K562 (cell line): ENCODE results near the gene CNPY2. TPM values are rescaled to one million over a fixed set of nuclear protein-coding genes. Genes with fewer than 3 reads are reported as not detected.

Source experiments
- FOXA3 ChIP-seq, 2 experiments: fragments of 450-650 bp in 1 of 2; sonication (generic) in 1 of 2; formaldehyde crosslinking; IDR thresholded peaks in 1 of 2; conservative IDR thresholded peaks in 1 of 2; 2 replicates each; pipeline versions ENCODE4 v1.4.0 to v1.8.0; 2020 to 2022; ENCODE audit warnings: mild to moderate bottlenecking in 2 of 2, missing genetic modification reagents in 1 of 2
- GMEB1 ChIP-seq: fragments of 250-450 bp; sonication (Bioruptor Pico); IDR thresholded peaks from 2 replicates; pipeline ENCODE4 v1.4.0; 2020; ENCODE audit warnings: mild to moderate bottlenecking
- JUNB ChIP-seq: fragments of 450-650 bp; formaldehyde crosslinking; conservative IDR thresholded peaks from 2 replicates; pipeline ENCODE4 v1.4.0; 2020; ENCODE audit warnings: mild to moderate bottlenecking
- NFE2 ChIP-seq: IDR thresholded peaks from 2 replicates; pipeline ENCODE4 v1.6.1; 2014; ENCODE audit warnings: antibody characterized with exemption, low read depth
- NR0B1 ChIP-seq: fragments of 450-650 bp; IDR thresholded peaks from one replicate; pipeline ENCODE4 v1.6.1; 2018; ENCODE audit warnings: mild to moderate bottlenecking, moderate library complexity; ENCODE audit not compliant: partially characterized antibody
- PHB2 ChIP-seq: fragments of 450-650 bp; IDR thresholded peaks from 2 replicates; pipeline ENCODE4 v1.6.1; 2017; ENCODE audit warnings: low read depth
- RBM15 ChIP-seq: fragments of 200-400 bp; formaldehyde crosslinking; IDR thresholded peaks from 2 replicates; pipeline ENCODE4 v1.6.1; 2018; ENCODE audit warnings: mild to moderate bottlenecking, low read length, moderate library complexity; ENCODE audit not compliant: insufficient read depth
- SMAD2 ChIP-seq: fragments of 150-350 bp; IDR thresholded peaks from 2 replicates; pipeline ENCODE4 v1.6.1; 2014; ENCODE audit warnings: low read depth, mild to moderate bottlenecking, low read length
- SMARCA5 ChIP-seq: fragments of 450-650 bp; IDR thresholded peaks from 2 replicates; pipeline ENCODE4 v1.6.1; 2016
- TAF9B ChIP-seq: fragments of 450-650 bp; IDR thresholded peaks from 2 replicates; pipeline ENCODE4 v1.6.1; 2018; ENCODE audit warnings: mild to moderate bottlenecking; ENCODE audit not compliant: partially characterized antibody
- polyA plus RNA-seq, 8 experiments: library from polyadenylated mRNA; depleted of rRNA in 4 of 8; stranded (reverse) in 5 of 8; unstranded in 3 of 8; fragments of >200 nt; fragmentation: Nextera tagmentation in 2 of 8; fragmentation: Illumina TruSeq in 1 of 8; extraction: Ambion mirVana in 2 of 8; extraction: Trizol in 1 of 8; gene quantifications; 2 replicates each; pipeline versions ENCODE4 v1.2.1 to v1.2.3, GENCODE V29; 2011 to 2014; ENCODE audit warnings: inconsistent platforms in 1 of 8, missing spikeins in 1 of 8
- total RNA-seq, 7 experiments: library from RNA; depleted of rRNA in 6 of 7; stranded (reverse); fragments of >200 nt in 6 of 7; fragmentation: Illumina TruSeq in 2 of 7; extraction: Trizol in 2 of 7; gene quantifications; 2 replicates each; pipeline versions ENCODE4 v1.2.1 to v1.2.3, GENCODE V29; 2011 to 2021; ENCODE audit warnings: low replicate concordance in 1 of 7
- TF ChIP-seq, protein P1 (sequence below): fragments of 250-450 bp; sonication (Bioruptor Pico); IDR thresholded peaks from 2 replicates; pipeline ENCODE4 v1.8.0; 2022; ENCODE audit warnings: moderate library complexity, mild to moderate bottlenecking, inconsistent platforms
- TF ChIP-seq, protein P2 (sequence below): fragments of 250-450 bp; sonication (Bioruptor Pico); IDR thresholded peaks from 2 replicates; pipeline ENCODE4 v1.9.0; 2021; ENCODE audit warnings: mild to moderate bottlenecking, inconsistent platforms

CNPY2 gene
- total and polyA plus RNA-seq, 9 of the 15 experiments (the other 6 are each of a cell fraction or from before 2014, with no cell fraction given) = 33.8 to 190 (median 138) TPM

DNA sequence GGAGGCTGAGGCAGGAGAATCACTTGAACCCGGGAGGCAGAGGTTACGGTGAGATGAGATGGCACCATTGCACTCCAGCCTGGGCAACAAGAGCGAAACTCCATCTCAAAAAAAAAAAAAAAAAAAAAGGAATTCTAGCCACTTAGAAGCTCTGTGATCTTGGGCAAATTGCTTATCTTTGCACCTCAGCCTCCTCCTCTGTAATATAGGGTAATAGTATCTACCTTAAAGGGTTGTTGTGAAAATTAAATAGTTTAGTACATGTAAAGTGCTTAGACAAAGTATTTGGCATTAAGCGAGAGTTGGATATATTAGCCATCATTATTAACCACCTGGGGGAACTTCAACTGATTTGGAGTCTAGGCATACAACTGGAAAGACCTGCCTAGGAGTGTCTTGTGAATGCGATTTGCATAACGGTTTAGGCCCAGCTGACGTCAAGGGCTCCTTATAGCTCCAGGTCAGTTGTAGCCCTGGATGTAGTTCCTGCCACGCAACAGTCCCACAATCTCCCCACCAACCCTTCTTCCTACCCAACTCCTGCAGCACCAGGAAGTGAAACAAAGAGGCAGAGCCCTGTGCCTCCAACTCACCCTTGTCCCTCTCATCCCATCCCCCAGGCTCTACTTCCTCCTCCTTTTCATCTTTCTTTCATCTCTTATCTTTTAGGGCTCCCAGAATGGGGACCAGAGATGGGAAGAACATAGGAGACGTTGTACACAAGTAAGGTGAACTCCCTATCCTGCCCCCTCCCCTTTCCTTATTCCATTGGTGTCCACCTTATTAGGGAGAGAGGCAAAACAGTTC lies 20.8 kb upstream of the CNPY2 start (continued):
- TF ChIP-seq GMEB1 (CRISPR knock-in tag) (no peak), JUNB (CRISPR knock-in tag) (no peak), TAF9B (peak; percentile 84), RBM15 (no peak), PHB2 (no peak), SMAD2 (no peak), SMARCA5 (no peak), NFE2 (no peak), FOXA3 (CRISPR knock-in tag; conservative IDR thresholded peaks at IDR 0.05 in 1 of 2, IDR thresholded peaks at IDR 0.05 in 1 of 2) (0 out of 4 replicates have a peak, but pooled peaks of 1 of the 2 experiments have one; percentile 25), NR0B1 (no peak)
- TF ChIP-seq, protein P1, sequence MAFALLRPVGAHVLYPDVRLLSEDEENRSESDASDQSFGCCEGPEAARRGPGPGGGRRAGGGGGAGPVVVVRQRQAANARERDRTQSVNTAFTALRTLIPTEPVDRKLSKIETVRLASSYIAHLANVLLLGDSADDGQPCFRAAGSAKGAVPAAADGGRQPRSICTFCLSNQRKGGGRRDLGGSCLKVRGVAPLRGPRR (CRISPR knock-in tag) = no peak
- TF ChIP-seq, protein P2, sequence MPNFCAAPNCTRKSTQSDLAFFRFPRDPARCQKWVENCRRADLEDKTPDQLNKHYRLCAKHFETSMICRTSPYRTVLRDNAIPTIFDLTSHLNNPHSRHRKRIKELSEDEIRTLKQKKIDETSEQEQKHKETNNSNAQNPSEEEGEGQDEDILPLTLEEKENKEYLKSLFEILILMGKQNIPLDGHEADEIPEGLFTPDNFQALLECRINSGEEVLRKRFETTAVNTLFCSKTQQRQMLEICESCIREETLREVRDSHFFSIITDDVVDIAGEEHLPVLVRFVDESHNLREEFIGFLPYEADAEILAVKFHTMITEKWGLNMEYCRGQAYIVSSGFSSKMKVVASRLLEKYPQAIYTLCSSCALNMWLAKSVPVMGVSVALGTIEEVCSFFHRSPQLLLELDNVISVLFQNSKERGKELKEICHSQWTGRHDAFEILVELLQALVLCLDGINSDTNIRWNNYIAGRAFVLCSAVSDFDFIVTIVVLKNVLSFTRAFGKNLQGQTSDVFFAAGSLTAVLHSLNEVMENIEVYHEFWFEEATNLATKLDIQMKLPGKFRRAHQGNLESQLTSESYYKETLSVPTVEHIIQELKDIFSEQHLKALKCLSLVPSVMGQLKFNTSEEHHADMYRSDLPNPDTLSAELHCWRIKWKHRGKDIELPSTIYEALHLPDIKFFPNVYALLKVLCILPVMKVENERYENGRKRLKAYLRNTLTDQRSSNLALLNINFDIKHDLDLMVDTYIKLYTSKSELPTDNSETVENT (CRISPR knock-in tag) = peak; percentile 55; the same call in 1 of the 2 replicates
